ENCODE data around the gene TTL.
"Not testable (repeated sequence)": the region's sequence is repeated elsewhere in the genome, so short reads cannot be mapped to it uniquely, and the experiment has no call there.

The TTL gene

DNA sequence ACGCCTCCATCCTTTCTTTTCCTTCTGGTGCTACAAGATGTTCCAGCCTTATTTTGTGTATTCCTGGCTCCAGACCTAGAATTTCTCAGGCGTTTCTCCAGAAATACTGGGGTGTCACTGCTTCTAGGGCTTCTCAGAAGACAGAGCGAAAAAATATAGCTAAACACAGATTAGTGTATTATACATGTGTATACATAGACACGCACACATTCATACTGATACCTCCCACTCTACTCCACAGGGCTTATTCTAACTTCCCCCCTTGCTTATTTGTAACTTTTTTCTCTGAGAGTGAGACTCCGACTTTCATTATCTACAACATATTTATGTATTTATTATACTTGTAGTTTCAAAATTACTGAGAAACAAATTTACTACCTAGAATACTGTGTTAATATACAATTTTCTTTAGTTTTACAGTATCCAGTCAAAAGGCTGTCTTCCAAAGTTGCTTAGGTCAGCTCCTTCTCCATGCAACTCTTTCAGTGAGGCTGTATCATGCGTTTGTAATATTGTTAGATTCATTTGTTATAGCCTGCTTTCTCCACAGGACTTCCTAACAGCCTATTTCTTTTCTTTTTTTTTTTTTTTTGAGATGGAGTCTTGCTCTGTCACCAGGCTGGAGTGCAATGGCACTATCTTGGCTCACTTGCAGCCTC, 43.2 kb upstream of the TTL start:
- not testable (repeated sequence) for H3K27ac ChIP-seq; H3K9me3 ChIP-seq; H3K4me3 ChIP-seq (ENCODE audit: low read depth in 1 of 2, low read length in 1 of 2); H3K36me3 ChIP-seq; H3K4me1 ChIP-seq (ENCODE audit: control insufficient read depth in 1 of 2, insufficient read depth in 1 of 2, low read depth in 1 of 2, low read length in 1 of 2)
- peaks cover 17% of the 10 kb centered on the region for H3K27me3 ChIP-seq

DNA sequence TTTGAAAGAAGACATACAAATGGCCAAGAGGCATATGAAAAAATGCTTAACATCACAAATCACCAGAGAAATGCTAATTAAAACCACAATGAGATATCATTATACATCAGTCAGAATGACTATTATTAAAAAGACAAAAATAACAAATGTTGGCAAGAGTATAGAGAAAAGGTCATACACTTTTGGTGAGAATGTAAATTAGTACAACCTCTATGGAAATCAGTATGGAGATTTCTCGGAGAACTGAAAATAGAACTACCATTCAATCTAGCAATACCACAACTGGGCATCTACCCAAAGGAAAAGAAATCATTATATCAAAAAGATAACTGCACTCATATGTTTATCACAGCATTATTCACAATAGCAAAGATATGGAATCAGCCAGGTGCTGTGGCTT, 37.7 kb upstream of the TTL start:
- H3K36me3 ChIP-seq; H3K4me3 ChIP-seq (ENCODE audit: low read depth in 1 of 2, low read length in 1 of 2); H3K4me1 ChIP-seq (ENCODE audit: control insufficient read depth in 1 of 2, insufficient read depth in 1 of 2, low read depth in 1 of 2, low read length in 1 of 2); H3K9me3 ChIP-seq; H3K27ac ChIP-seq: not testable (repeated sequence)
- peaks cover 17% of the 10 kb centered on the region for H3K27me3 ChIP-seq

DNA sequence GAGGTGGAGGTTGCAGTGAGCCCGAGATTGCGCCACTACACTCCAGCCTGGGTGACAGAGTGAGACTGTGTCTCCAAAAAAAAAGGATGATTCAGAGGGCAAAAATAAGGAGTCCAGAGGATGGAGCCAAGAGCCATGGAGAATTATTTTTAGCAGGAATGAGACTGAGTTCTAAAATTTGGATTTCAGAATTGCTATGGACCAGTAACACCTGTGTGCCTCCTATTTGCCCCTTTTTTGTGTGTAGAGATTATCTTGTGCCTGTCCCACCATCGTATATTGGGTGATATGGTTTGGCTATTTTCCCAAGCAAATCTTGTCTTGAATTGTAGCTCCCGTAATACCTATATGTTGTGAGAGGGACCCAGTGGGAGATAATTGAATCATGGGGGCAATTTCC, 32.1 kb upstream of the TTL start:
- Histone ChIP-seq H3K4me3 (ENCODE audit: low read depth in 1 of 2, low read length in 1 of 2) (no peak overlapping the region), H3K36me3 (no peaks in the 10 kb centered on the region), H3K27me3 (no peaks in the 10 kb centered on the region), H3K27ac (no peak overlapping the region), H3K4me1 (ENCODE audit: control insufficient read depth in 1 of 2, insufficient read depth in 1 of 2, low read depth in 1 of 2, low read length in 1 of 2) (no peaks in the 10 kb centered on the region), H3K9me3 (no peaks in the 10 kb centered on the region)
- TF ChIP-seq, protein P1, sequence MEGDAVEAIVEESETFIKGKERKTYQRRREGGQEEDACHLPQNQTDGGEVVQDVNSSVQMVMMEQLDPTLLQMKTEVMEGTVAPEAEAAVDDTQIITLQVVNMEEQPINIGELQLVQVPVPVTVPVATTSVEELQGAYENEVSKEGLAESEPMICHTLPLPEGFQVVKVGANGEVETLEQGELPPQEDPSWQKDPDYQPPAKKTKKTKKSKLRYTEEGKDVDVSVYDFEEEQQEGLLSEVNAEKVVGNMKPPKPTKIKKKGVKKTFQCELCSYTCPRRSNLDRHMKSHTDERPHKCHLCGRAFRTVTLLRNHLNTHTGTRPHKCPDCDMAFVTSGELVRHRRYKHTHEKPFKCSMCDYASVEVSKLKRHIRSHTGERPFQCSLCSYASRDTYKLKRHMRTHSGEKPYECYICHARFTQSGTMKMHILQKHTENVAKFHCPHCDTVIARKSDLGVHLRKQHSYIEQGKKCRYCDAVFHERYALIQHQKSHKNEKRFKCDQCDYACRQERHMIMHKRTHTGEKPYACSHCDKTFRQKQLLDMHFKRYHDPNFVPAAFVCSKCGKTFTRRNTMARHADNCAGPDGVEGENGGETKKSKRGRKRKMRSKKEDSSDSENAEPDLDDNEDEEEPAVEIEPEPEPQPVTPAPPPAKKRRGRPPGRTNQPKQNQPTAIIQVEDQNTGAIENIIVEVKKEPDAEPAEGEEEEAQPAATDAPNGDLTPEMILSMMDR (IDR thresholded peaks at IDR 0.05): no peak

DNA sequence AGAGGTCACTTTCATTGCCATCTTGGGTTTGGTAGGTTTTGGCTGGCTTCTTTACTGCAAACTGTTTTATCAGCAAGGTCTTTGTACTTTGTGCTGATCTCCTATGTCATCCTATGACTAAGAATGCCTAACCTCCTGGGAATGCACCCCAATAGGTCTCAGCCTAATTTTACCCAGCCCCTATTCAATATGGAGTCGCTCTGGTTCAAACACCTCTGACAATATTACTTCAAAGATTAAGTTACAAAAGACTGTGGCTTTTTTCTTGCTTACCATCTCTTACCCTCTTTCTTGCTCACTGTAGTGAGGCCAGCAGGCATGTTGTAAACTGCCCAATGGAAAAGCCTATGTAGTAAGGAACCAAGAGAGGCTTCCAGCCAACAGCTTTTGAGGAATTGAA, 30.6 kb upstream of the TTL start:
- H3K27ac ChIP-seq: no peak overlapping the region
- no peaks in the 10 kb centered on the region for H3K9me3 ChIP-seq
- no peaks in the 10 kb centered on the region for H3K4me1 ChIP-seq (ENCODE audit: control insufficient read depth in 1 of 2, insufficient read depth in 1 of 2, low read depth in 1 of 2, low read length in 1 of 2)
- H3K27me3 ChIP-seq: no peaks in the 10 kb centered on the region
- TF ChIP-seq, protein P1 (IDR thresholded peaks at IDR 0.05): no peak
- no peaks in the 10 kb centered on the region for H3K36me3 ChIP-seq
- H3K4me3 ChIP-seq (ENCODE audit: low read depth in 1 of 2, low read length in 1 of 2): no peak overlapping the region

DNA sequence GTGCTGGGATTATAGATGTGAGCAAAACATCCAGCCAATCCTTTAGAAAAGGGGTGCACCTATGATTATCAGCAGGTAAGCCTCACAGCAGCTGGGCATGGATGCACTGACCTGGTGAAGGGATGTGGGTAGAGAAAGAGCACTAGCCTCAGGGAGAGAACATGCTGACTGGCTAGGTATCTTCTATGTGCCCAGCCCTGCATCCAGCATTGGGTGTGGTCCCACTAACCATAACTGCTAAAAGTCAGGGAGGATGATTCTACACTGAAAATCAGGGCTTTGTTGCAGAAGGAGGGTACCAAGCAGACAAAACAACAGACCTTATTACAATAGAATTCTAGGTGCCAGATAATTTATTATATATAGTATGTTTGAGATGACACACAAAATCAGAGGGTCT, 27.4 kb upstream of the TTL start:
- TF ChIP-seq, protein P1 (IDR thresholded peaks at IDR 0.05): no peak
- Histone ChIP-seq H3K27ac (no peak overlapping the region), H3K4me3 (ENCODE audit: low read depth in 1 of 2, low read length in 1 of 2) (no peak overlapping the region), H3K4me1 (ENCODE audit: control insufficient read depth in 1 of 2, insufficient read depth in 1 of 2, low read depth in 1 of 2, low read length in 1 of 2) (no peaks in the 10 kb centered on the region), H3K27me3 (no peaks in the 10 kb centered on the region), H3K36me3 (no peaks in the 10 kb centered on the region), H3K9me3 (no peaks in the 10 kb centered on the region)

DNA sequence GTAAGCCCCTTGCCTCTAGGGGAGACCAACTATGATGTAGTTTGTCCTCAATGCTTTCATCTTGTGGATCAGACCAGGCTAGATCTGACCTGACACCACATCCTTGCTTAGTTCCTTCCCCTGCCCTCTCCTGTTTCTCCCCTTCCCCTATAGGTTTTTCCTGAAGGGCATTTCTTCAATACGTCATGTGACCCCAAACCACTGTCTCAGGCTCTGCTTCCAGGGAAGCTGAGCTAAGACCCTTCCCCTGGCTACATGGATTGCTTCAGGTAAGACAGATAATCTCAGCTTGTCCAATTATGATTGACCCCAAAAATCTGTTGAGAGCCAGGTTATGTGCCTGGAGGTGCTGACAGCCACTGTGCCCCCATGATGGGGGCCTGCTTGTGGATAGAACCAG, 22.6 kb upstream of the TTL start:
- no peaks in the 10 kb centered on the region for H3K9me3 ChIP-seq
- no peaks in the 10 kb centered on the region for H3K4me1 ChIP-seq (ENCODE audit: control insufficient read depth in 1 of 2, insufficient read depth in 1 of 2, low read depth in 1 of 2, low read length in 1 of 2)
- no peak overlapping the region for H3K4me3 ChIP-seq (ENCODE audit: low read depth in 1 of 2, low read length in 1 of 2)
- no peaks in the 10 kb centered on the region for H3K36me3 ChIP-seq
- peaks cover 20% of the 10 kb centered on the region for H3K27me3 ChIP-seq
- TF ChIP-seq, protein P1 (IDR thresholded peaks at IDR 0.05): no peak
- H3K27ac ChIP-seq: no peak overlapping the region

DNA sequence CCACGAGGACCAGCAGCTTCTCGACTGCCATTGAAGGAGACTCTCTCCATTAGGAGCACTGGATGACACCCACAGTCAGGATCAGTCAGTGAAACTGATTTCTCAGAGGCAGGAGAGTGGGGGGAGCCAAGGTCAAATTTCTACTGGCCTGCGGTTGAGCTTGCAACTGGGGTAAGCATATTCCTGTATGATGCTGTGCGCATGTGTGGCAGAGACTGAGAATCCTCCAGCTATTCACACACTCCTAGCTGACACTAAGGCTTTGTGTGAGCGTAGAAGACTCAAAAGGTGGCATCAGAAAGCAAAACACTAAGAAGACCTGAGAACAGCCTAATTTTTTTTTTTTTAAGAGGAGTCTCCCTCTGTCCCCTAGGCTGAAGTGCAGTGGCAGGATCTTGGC, 19.8 kb upstream of the TTL start:
- peaks cover 26% of the 10 kb centered on the region for H3K27me3 ChIP-seq
- TF ChIP-seq, protein P1 (IDR thresholded peaks at IDR 0.05): no peak
- no peak overlapping the region for H3K4me3 ChIP-seq (ENCODE audit: low read depth in 1 of 2, low read length in 1 of 2)
- no peaks in the 10 kb centered on the region for H3K4me1 ChIP-seq (ENCODE audit: control insufficient read depth in 1 of 2, insufficient read depth in 1 of 2, low read depth in 1 of 2, low read length in 1 of 2)
- H3K36me3 ChIP-seq: no peaks in the 10 kb centered on the region
- H3K27ac ChIP-seq: no peak overlapping the region
- no peaks in the 10 kb centered on the region for H3K9me3 ChIP-seq

Measured in neutrophil (primary cell).